ENCODE data around the gene CEP295NL. TPM values are rescaled to one million over a fixed set of nuclear protein-coding genes. Genes with fewer than 3 reads are reported as not detected.

Gene CEP295NL
- polyA plus RNA-seq, 3 donors: 0.11 to 0.48 TPM; not detected in 1

DNA sequence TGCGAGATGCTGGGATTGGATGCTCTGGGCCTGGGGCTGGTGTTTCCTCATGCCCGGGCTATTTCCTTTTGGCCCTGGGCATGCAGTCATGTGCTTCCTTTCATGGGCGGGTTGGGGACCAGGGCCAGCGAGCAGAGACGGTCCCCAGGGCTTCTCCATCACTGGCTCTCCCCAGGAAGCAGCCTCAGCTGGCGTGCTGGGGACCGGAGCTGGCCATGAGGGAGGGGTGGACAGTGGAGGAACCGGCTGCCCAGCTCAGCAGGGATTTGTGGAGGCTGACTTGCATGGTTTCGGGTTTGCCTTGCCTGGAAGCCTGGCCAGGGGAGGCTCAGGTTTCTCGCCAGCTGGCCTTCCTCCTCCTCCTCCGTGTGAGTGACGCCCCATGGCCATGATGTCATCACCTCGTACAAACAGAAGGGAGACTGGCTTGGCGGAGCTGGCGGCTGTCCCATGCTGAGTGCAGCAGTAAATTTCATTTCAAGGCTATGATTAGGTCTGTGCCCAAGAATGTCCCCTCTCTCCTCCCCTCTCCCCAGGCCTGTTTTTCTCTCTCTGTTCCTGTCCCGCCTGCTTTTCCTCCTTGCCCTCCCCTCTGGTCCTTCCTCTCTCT, 31.1 kb upstream of the CEP295NL start:
- peak; percentile 81 to 93 (median 87) for DNase-seq (ENCODE audit: extremely low read depth in 1 of 11, low read depth in 9 of 11, low spot score in 4 of 11)

DNA sequence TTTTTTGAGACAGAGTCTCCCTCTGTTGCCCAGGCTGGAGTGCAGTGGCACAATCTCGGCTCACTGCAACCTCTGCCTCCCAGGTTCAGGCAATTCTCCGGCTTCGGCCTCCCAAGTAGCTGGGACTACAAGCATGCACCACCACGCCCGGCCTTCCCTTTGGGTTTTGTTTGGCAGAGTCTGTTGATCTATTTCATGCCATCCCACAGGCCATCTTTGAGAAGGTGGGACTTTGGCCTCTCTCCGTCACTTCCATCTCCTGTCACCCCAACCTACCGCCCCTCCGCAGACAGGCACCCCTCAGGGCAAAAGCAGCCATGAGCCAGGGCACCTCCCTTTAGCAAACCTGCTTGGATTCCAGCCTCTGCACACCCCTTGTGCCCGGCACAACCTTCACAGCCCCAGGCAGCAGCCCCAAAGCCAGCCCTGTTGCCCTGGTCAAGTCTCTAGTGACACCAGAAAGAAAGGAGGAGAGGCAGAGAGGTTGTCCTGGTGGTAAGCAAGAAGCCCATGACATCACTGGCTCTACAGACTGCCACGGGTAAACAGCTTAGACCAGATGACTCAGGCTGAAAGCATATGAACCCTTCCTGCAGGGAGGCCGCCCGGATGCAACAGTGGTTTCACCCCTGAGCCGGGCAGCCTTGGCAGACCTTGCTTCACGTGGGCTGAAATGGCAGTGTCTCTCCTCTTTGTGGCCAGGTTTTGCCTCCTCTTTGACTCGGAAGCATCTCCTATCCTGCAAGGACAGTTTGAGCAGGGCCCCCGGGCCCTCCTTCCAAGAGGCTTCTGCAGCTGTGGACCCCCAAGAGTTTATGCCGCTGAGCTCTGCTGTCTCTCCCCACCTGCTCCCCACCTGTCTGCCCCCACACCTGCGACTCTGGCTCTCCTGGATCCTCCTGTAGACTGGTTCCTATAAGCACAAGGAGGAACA, 30.3 kb upstream of the CEP295NL start:
- DNase-seq (ENCODE audit: extremely low read depth in 1 of 11, low read depth in 9 of 11, low spot score in 4 of 11): no peak

DNA sequence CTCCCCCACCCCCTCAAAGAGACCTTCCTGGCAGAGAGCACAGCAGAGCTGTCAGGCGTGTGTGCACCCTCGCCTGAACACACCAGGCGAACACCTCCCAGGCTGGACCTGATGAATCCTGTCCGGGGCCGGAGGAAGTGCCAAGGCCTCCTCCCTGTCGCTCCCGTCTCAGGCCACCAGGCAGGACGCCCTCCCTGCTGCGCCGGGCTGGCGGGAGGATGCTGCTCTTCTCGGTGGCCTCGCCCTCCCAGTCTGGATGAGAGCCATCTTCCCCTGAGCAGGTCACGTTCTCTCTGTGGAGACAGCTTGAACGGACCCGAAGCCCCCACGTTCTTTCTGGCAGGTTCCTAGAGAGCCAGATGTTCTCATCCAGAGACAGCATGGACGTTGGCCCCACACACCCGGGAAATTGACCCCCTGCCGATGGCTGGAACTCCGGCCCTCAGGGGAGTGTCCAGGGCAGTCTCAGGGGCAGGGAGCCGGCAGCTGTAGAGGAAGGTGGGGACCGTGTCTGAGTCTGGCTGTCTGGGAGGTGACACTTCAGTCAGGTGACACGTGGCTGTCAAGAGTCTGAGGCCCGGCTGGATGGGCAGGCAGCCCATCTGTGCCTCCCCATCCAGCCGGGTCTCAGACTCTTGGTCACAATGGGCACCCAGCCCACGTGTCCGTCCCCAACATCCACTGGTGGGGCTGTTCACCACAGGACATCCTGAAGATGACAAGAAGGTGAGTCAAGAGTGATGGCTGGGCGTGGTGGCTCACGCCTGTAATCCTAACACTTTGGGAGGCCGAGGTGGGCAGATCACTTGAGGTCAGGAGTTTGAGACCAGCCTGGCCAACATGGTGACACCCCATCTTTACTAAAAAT, 27.1 kb upstream of the CEP295NL start:
- no peak for DNase-seq (ENCODE audit: extremely low read depth in 1 of 11, low read depth in 9 of 11, low spot score in 4 of 11)

DNA sequence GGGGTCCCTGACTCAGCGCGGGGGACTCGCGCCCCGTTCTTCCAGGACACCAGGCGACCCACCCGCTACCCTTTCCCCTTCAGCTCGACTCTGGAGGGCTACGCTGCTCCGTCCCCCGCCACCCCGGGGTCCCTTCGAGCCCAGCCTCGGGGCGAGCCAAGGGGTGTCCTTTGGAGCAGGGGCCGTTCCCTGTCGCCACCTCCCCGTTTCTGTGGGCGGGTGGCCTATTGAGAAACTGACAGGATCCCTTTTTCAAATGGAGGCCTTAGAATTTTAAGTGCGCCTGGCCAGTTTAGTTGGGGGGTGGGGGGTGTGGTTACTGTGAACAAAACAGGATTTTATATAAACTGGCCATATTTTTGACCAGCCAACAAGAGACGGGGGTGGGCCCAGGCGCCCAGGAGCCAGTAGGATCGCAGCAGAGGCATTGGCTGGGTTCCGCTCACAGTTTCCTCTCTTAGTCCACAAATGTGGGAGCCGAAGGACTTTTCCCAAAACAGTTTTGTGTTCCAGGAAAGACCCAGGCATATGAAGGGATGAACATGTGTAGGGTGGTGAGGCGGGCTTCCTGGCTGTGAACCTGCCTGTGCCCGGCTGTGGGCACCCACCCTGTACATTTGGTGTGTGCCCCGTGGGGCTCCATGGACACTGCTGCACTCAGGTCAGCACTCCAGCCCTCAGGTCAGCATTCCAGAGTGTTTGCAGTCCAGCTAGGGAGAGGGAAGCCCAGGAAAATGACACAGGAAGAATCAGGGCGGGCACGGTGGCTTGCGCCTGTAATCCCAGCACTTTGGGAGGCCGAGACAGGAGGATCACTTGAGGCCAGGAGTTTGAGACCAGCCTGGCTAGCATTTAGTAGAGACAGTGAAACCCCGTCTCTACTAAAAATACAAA, 22.9 kb upstream of the CEP295NL start:
- DNase-seq (ENCODE audit: extremely low read depth in 1 of 11, low read depth in 9 of 11, low spot score in 4 of 11): peak in 5 of 11 donors; percentile 62 to 76 (median 74)

DNA sequence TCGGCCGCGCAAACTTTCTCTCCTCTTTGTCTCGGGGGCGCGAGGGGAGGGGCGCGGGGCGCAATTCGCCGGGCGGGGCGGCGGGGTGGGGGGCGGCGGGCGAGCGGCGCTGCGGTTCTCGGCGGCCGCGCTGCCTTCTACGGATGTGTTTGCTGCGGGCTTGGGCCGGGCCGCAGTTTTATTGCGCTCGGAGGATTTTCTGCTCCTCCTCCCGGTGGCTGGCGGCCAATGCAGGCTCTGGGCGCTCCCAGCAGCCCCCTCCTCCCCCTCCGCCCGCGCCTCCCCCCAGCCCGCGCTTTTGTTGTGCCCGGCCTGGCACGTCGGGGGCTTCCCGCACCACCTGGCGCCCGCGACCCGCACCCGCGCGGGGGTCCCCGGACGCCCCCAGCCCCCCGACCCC, 22.2 kb upstream of the CEP295NL start, which contains the start of gene TIMP2:
Gene TIMP2 (minus strand): TSS at position 154 of the 400 bp plus-strand sequence. CDS start 299 bp downstream, outside the sequence.
- peak in 10 of 11 donors; percentile 65 to 87 (median 85) for DNase-seq (ENCODE audit: extremely low read depth in 1 of 11, low read depth in 9 of 11, low spot score in 4 of 11)

DNA sequence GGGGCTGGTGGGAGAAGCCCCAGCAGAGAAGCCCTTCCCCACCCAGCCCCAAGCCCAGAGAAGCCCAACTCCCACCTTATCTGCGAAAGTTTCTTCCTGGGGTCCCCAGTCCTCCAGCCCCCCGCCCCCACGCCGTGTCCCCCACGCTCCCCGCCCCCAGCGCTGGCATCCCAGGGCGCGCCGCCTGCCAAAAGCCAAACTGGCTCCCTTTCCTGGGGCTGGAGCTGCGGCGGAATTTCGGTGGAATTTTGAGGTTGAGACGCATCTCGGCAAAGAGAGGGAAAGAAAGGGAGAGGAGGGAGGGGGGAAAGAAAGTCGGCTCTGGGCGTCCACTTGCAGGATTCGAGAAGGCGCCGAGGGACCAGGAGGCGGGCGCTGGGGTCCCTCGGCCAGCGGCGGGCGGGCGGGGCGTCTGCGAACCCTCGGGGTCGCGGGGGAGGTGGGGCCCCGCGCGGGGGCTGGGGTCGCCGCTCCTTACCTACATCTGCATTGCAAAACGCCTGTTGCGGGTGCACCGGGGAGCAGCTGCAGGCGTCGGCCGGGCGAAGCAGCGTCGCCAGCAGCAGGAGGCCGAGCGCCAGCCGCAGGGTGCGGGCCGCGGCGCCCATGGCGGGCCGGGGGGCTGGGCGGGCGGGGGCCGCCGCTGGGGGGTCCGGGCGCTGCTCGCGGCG, 21.6 kb upstream of the CEP295NL start:
- DNase-seq (ENCODE audit: extremely low read depth in 1 of 11, low read depth in 9 of 11, low spot score in 4 of 11): no peak

DNA sequence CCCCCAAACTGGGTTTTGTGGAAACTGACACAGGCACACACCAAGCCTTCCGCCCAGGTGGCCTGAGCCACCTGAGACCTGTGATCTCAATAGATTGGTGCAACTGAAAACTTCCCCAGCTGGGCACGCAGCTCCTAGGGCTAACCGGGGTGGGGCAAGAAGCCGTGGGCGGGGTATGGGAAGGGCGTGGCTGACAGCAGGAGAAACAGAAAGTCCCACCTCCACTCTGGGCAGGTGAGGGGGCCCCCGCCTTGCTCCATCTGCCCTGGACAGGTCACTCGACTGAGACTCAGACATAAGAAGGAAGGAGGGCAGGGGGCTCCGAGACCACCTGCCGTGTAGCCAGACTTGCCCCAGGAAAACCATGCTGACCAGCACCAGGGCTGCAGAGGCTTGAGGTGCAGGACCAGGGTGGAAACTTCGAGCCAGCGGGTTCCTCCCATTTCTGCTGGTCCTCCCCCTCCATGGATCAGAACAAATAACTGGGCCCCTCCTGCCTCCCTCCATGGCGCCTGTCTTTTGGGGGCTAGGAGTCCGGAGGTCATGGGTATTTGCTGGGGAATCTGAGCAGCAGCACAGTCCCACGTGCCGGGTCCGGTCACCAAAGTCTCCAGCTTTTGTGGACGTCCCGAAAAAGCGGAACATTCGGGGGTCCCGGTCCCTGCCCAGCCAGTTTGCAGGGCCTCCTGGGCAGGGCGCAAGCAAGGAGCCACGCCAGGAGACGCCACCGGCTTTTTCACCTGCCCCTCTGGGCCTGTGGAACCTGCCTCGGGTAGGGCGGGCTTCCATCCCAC, 20.9 kb upstream of the CEP295NL start:
- no peak for DNase-seq (ENCODE audit: extremely low read depth in 1 of 11, low read depth in 9 of 11, low spot score in 4 of 11)

DNA sequence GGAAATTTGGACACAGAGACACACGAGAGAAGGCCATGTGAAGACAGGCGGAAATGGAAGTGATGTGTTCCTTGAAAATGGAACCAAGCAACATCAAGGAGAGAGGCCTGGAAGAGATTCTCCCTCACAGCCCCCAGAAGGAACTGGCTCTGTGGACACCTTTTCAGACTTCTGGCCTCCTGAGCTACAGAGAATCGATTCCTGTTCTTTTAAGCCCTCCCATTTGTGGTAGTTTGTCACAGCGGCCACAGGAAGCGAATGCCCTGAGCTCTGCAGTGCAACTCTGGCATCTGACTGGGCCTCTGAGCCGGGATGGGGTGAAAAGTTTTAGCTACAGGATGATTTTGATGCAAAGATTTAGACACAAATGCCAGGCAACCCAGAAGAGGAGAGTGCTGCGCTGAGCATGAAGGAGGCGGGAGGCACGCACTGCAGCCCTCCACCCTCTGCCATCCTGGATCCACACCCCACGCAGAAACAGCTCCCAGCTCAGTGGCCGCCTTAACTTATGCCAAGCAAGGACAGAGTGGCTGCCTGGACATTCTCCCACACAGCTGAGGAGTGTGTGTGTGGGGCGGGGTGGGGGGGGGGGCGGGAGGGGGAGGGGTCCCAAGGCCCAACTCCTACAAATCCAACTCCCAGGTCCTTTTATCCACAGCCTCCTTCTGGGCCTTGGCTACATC, 20.0 kb upstream of the CEP295NL start:
- no peak for DNase-seq (ENCODE audit: extremely low read depth in 1 of 11, low read depth in 9 of 11, low spot score in 4 of 11)

DNA sequence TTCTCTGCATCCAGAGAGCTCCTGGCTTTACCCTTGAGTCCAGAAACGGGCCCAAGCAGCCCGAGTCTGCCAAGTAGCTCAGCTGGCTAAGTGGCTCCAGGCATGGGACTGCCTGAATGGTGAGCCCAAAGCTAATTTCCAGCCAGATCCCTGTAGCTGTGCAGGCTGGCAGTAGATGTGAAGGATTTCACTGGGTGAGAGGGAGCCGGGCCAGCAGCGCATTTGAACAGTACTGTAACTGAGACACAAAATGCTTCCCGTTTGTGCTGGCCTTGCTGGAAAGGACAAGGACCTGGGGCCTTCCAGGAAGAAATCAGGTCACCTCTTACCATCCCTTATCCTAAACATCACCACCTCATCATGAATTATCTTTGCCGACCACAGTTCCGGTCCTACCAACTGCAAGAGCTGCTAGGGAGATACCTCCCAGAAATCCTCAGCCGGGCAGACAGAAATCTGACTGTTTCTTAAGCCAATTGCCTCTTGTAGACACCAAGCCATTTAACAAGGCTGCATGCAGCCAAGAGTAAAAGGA, 18.5 kb upstream of the CEP295NL start:
- DNase-seq (ENCODE audit: extremely low read depth in 1 of 11, low read depth in 9 of 11, low spot score in 4 of 11): no peak

DNA sequence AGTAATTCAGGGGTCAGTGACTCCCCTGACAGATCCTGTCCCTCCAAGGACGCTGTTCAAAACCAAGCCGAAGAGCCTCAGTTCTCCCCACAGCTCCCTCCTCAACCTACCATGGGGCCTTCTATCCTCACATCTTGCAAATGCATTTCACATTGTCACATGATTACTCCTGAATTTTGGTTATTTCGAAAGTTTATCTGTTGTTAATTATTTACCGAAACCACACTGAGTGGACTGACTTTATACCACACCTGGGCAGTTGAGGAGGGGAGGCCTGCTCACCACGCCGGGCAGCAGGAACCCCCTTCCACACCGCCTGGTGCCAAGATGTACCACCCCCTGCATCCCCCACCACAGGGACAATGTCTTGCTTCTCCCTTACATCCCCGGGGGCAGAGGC, 17.5 kb upstream of the CEP295NL start:
- no peak for DNase-seq (ENCODE audit: extremely low read depth in 1 of 11, low read depth in 9 of 11, low spot score in 4 of 11)

DNA sequence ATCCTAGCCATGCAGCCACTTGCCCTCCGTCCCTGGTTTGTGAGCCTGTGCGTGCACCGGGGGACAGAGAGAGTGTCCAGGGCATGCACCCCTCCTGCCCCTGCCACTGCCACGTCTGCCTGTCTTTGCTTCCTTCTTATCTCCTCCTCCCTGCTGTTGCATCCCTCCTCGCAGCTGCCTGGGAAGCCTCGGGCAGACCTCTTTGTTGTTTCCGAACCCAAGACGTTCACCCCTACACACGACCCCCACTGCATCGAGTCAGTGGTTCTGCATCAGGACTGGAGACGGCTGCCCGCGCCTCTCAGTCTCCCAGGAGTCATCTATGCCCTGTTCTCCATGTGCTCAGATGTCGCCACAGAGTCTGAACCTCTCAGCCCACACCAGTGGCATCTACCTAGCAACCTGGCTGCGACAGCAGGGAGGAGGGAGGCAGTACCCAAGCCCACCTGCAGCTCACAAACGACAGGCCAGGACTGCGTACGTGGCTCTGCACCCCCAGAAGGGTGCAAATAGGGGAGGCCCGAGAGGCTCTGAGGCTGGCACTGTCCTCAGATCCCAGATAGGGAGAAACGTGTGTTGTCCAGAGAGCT, 17.0 kb upstream of the CEP295NL start:
- no peak for DNase-seq (ENCODE audit: extremely low read depth in 1 of 11, low read depth in 9 of 11, low spot score in 4 of 11)

DNA sequence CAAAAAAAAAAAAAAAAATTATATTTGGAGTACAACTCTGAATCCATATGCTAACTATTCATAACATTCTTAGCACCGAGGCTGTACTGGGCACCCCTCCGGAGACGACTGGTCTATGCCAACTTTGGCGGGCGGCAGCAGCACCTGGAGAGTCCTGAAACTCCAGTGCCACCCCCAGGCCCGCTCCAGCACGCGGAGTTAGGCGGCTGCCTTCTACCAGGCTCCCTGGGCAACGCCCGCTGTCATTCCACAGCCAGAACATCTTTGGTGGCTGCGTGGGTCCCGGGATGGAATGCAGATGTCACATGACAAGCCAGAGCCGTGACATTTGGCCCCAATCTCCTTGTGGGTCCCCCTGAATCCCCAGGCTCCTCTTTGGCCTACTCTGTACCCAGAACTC, 16.0 kb upstream of the CEP295NL start:
- DNase-seq (ENCODE audit: extremely low read depth in 1 of 11, low read depth in 9 of 11, low spot score in 4 of 11): no peak

DNA sequence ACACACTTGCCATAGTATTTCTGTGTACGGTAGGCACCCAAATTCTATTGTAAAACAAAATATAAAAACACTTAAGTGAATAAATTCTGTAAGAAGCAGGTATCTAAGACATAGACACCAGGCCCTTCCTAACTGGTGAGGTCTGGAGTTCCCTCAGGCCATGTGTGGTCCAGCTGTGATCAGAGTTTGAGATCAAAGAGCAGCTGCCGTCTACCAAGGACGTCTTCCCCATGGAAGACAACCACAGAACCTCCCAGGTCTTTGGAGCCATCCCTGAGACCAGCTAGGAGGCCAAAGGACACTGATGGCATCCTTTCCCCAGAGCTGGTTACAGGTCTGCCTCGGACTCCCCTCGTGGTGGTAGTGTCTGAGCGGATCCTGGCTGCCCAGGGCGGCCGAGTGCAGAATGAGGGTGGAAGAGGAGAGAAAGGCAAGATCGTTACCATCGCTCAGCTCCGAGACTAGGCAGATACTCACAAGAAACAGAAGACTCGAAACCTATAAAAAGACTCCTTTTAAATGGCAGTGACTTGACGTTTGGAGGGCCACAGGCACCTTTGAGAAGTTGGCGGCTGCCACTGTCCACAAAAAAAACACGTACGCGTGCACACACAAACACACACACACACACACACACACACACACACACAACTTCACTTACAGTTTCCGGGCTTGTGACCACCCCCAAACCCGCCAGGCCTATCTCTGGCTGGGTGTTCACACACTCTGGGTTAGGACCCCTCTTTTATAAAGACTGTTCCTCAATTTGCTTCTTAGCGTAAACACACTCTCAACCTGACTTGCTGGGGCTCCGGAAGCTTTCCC, 14.7 kb upstream of the CEP295NL start:
- no peak for DNase-seq (ENCODE audit: extremely low read depth in 1 of 11, low read depth in 9 of 11, low spot score in 4 of 11)

DNA sequence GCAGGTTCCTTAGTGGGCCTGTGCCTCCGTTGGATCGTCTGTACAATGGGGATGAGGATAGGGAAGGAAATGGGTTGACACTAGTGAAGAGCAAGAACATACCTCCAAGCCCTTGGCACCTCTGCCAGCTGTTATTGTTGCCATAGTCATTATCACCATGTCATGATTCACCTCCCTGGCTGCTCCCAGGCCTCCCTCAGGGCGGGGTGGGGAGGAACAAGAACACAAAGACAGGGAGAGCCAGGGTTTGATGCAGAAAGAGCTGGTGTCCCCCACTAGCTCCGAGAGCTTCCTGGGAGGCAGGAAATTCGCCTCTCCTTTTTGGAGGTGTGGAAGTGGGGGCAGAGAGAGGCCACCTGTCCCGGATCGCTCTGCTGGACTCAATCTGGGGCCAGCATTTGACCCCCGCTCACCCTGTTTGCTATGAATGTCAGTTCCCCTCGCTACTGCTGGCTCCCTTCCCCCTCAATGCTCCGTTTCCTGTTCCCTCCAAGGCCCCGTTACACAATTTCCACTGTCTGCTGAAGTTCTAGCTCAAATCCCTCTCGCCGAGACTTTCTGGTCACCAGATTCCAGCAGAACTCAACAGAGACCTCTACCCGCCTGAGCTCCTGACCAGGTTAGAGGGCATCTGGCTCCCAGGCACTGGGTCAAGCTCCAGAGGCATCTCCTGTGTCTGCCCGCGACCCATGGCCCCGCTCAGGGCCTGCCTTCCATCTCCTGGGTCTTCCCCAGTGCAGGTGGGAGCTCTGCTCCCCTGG, 13.1 kb upstream of the CEP295NL start:
- DNase-seq (ENCODE audit: extremely low read depth in 1 of 11, low read depth in 9 of 11, low spot score in 4 of 11): no peak

Measured in renal cortex interstitium (tissue), 11 donors.